GM06990 (cell line): Measurements from ENCODE around the gene CCDC38.

ENCODE experiments used
- DNase-seq: peaks from one replicate; pipeline ENCODE4 v3.0.0-alpha.2; 2011; ENCODE audit not compliant: insufficient read length; ENCODE audit errors: extremely low read depth
- H3K27me3 ChIP-seq: replicated peaks from 2 replicates; pipeline ENCODE4 v1.6.0; 2011; ENCODE audit warnings: low read length; ENCODE audit not compliant: control insufficient read depth, insufficient read depth
- H3K36me3 ChIP-seq: 2 replicates; pipeline ENCODE4 v1.5.1; 2011; ENCODE audit warnings: low read length; ENCODE audit not compliant: control insufficient read depth, insufficient read depth
- H3K4me3 ChIP-seq: replicated peaks from 2 replicates; pipeline ENCODE4 v1.5.1; 2011; ENCODE audit warnings: low read depth, mild to moderate bottlenecking, control low read depth, low read length
- TF ChIP-seq, protein P1 (sequence below): IDR thresholded peaks from 2 replicates; pipeline ENCODE4 v1.5.1; 2011; ENCODE audit warnings: low read length, control low read depth, mild to moderate bottlenecking, inconsistent platforms; ENCODE audit not compliant: insufficient read depth, poor library complexity, severe bottlenecking

CCDC38 gene

DNA sequence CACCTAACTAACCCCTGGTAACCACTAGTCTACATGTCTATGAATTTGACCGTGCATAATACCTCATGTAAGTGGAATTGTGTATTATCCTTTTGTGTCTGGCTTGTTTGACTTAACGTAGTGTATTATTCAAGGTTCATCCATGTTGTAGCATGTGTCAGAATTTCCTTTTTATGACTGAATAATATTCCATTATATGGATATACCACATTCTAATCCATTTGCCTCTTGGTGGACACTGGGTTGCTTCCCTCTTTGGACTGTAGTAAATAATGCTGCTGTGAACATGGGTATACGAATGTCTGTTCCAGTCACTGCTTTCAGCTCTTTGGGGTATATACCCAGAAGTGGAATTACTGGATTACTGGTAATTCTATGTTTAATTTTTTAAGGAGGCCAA, 80.4 kb downstream of the CCDC38 start:
- Histone ChIP-seq H3K27me3 (no peaks in the 10 kb centered on the region), H3K36me3 (peaks cover 2% of the 10 kb centered on the region)
- TF ChIP-seq, protein P1, sequence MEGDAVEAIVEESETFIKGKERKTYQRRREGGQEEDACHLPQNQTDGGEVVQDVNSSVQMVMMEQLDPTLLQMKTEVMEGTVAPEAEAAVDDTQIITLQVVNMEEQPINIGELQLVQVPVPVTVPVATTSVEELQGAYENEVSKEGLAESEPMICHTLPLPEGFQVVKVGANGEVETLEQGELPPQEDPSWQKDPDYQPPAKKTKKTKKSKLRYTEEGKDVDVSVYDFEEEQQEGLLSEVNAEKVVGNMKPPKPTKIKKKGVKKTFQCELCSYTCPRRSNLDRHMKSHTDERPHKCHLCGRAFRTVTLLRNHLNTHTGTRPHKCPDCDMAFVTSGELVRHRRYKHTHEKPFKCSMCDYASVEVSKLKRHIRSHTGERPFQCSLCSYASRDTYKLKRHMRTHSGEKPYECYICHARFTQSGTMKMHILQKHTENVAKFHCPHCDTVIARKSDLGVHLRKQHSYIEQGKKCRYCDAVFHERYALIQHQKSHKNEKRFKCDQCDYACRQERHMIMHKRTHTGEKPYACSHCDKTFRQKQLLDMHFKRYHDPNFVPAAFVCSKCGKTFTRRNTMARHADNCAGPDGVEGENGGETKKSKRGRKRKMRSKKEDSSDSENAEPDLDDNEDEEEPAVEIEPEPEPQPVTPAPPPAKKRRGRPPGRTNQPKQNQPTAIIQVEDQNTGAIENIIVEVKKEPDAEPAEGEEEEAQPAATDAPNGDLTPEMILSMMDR: no peak

DNA sequence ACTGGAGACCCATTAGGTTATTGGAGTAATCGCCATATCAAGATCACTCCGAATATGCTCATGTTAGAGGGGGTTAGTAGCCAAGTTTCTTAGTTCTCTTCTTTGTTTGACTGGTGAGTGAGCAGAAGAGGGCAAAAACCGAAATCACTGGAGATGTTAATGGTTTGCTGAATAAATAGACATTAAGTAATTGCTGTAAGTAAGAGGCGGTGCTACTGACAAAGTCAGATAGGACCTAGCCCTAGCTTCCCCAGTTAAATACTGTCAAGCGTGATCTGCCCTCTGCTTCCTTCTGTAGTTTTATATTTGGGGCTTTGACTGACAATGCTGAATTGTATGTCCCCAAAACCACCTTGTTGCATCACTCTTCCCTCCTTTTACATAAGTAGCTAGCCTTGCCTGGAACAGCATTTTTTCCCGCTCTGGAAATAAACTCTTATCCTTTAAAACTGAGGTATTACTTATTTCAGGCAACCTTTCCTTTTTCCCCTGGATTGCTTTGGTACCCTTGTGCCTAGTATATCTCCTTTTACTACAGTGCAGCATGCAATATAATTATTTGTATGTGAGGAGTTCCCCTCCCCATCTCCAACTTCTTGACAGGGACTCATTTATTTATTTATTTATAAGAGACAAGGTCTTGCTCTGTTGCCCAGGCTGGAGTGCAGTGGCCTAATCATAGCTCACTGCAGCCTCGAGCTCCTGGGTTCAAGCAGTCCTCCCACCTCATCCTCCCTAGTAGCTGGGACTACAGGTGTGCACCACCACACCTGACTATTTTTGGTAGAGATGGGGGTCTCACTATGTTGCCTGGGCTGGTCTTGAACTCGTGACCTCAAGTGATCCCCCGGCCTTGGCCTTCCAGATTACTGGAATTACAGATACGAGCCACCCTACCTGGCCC, 82.2 kb downstream of the CCDC38 start:
- Histone ChIP-seq H3K27me3 (no peaks in the 10 kb centered on the region), H3K4me3 (peak overlapping the region; percentile 87), H3K36me3 (peaks cover 2% of the 10 kb centered on the region)
- DNase-seq: no peak
- TF ChIP-seq, protein P1: no peak

More for the DNA sequence above, 80.4 kb downstream of the CCDC38 start:
- no peak for DNase-seq
- no peak overlapping the region for H3K4me3 ChIP-seq

DNA sequence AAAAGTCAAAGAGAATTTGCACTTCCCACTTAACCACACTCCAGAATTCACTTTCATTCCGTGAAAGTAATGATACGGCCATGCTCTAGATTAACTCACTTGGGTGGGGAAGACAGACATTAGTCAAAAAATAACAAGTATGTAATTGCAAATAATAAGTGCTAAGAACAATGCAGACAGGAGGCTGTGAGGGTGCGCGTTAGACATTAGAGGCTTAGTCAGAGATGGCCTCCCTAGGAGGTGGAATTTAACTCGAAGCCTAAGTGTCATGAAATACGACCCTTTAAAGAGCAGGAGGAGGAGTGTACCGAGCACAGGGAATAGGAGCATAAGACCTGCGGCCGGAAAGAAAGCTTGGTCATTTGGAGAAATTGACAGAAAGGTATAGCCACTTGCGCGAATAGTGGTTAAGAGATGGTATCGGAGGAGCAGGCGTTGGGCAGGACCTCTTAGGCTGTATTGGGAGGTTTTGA, 83.0 kb downstream of the CCDC38 start:
- Histone ChIP-seq H3K27me3 (no peaks in the 10 kb centered on the region), H3K36me3 (no peaks in the 10 kb centered on the region; the same call in 1 of the 2 replicates), H3K4me3 (peak overlapping the region; percentile 87)
- no peak for DNase-seq
- TF ChIP-seq, protein P1: no peak

DNA sequence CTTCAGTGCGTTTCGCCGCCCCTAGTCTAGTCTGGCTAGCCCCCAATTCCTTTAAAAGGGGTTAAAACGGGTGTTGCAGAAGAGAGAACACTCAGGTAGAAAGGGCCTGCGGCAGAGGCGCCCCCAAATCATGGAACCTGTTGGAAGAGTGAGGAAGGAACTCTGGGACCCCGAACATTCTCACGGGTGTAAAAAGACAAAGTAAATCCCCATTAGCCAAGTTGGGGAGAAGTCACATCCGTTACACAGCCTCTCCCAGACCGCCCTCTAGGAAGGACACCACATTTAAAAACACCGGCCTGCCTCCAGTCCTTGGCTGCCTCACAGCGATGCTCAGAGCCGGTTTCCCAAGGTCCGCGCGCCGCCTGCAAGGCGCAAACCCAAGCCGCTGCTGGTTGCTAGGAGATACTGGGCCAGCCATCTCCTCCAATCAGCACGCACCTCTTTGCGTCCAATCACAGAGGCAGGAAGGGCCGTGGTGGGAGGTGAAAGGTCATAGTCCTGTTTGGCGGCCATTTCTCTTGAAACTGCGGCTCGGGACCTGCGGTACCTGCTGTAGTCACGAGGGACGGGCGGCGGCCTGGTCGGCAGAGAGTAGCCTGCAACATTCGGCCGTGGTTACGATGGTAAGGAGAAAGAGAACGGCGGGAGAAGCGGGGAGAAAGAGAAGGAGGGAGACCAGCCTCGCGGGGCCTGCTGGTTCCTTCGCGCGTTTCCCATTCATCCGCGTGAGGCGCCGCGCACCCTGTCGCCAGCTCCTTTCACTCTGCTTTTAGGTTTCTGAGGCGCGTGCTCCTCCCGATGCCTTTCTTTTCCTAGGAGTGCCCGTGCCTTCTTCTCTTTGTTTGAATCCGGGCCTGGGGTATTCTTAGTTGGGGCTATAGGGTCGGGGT, 83.7 kb downstream of the CCDC38 start, which contains the start of gene SNRPF:
SNRPF (plus strand) TSS at position 502 of the 893 bp plus-strand sequence; CDS start at position 624, 122 bp downstream.
- TF ChIP-seq, protein P1: no peak
- no peaks in the 10 kb centered on the region; the same call in 1 of the 2 replicates for H3K36me3 ChIP-seq
- peak within 1 kb of the TSS; percentile 87 for H3K4me3 ChIP-seq
- no peaks in the 10 kb centered on the region for H3K27me3 ChIP-seq
- peak; percentile 87 for DNase-seq

DNA sequence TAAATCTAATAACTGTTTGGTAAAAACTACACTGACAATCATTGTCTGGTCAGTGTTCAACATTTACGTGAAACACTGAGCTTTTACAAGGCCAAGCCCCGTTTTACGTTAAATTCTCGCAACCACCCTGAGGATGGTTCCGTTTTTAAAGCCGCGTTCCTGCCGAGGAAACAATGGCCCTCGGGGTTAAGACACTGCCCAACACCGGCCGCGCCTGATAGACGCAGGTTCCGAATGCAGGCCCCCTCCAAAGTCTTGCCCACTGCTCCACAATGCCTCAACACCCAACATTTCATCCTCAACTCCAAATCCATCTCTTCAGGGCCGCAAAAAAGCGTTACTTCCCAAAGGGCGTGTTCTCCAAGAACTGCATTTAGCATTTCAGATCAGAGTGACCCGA, 84.6 kb downstream of the CCDC38 start:
- DNase-seq: no peak
- no peaks in the 10 kb centered on the region; the same call in 1 of the 2 replicates for H3K36me3 ChIP-seq
- TF ChIP-seq, protein P1: no peak
- no peak overlapping the region for H3K4me3 ChIP-seq
- H3K27me3 ChIP-seq: no peaks in the 10 kb centered on the region
